NCI-H345 treated with DMSO at 0.1 percent for 48 hours (cell line): ENCODE data around the gene SLC27A3.
A peak's percentile ranks its signal among the peaks of the same experiment; 100 is the strongest.
"Not testable (repeated sequence)": the region's sequence is repeated elsewhere in the genome, so short reads cannot be mapped to it uniquely, and the experiment has no call there.

Source experiments
- DNase-seq: peaks from one replicate; lab custom pipeline; 2025; ENCODE audit not compliant: unreplicated experiment; lab: John Stamatoyannopoulos, UW

SLC27A3 gene

DNA sequence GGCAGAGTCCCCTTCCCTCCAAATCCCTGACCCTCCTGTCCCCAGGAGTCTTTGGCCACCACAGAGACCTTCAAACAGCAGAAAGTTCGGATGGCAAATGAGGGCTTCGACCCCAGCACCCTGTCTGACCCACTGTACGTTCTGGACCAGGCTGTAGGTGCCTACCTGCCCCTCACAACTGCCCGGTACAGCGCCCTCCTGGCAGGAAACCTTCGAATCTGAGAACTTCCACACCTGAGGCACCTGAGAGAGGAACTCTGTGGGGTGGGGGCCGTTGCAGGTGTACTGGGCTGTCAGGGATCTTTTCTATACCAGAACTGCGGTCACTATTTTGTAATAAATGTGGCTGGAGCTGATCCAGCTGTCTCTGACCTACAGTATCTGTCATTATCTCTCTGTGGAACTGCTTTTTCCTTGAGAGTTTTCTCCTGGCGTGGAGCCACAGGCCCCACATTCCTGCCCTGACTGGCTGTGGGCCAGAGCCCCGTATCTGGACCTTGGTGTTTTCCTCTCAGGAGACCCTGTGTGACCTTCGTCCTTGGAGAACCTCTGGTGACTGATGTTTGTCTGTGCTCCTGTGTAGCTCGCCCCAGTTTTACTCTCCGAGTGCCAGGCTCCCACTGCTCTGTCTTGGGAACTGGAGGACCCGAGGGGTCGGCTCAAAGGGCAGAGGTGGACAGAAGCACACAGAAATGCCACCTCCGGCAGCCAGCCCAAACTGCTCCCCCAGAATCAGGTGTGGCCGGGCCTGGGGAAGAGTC is 4.8 kb downstream of the SLC27A3 start:
- no peak for DNase-seq

DNA sequence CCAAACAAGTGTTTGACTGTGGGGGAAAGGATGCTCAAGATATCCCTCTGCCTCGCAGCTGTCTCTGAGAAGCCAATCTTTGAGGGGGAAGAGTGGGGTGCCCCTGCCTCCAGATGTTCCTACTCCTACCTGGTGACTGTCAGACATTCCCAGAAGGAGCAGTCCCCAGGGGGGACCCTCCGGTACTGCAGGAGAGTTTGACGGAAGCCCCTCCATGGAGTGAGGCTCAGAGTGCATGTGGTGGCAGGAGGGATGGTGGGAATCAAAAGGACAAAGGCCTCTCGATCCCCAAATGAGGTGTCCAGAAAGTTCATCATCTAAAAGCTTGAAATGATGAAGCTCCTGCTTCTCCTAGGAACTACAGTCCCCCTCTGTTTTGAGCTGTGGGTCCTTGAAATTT is 5.3 kb downstream of the SLC27A3 start:
- no peak for DNase-seq

DNA sequence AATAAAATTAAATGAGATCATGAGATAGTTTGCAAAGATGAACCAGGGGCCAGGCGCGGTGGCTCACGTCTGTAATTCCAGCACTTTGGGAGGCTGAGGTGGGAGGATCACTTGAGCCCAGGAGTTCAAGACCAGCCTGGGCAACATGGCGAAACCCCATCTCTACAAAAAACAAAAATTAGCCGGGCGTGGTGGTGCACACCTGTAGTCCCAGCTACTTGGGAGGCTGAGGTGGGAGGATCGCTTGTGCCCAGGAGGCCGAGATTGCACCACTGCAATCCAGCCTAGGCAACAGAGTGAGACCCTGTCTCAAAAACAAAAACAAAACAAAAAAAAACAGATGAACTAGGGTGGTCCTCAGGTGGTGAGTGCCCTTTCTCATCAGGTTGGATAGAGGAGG is 7.4 kb downstream of the SLC27A3 start:
- not testable (repeated sequence) for DNase-seq

DNA sequence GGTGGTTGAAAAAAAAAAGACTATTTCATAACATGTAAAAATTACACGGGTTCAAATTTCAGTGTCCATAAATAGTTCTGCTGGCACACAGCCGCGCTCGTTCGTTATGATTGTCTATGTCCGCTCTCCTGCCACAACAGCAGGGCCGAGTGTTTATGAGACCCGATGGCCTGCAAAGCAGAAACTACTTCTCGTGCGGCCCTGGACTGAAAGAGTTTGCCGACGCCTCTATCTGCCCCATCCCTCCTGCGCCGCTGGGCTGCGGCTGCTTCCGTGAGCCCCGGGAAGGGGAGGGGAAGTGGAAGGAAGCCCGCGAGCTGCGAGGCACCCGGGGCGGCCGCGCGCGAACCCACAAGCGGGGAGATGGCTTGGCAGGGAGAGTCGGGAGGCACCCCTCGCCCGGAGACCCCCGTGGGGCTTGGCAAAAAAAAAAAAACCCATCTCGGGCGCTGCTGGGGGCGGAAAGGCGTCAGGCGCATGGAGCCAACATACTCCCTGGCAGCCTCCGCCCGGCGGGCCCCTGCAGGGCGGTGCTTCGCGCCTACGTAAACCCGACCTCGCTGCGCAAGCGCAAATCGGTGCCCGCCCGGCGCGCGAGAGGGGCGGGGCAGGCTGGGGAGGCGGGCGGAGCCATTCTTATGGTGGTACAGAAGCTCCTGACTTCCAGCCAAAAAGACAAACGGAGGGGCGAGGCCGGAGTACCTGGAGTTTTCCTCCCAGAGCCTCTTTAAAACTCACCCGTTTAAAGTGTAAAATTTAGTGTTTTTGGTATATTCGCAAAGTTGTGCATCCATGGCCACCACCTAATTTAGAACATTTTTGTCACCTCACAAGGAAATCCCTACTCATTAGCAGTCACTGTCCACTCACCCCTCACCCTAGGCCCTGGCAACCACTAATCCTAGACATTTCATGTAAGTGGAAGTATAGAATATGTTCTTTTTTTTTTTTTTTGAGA is 8.3 kb downstream of the SLC27A3 start:
- peak; percentile 99 for DNase-seq

DNA sequence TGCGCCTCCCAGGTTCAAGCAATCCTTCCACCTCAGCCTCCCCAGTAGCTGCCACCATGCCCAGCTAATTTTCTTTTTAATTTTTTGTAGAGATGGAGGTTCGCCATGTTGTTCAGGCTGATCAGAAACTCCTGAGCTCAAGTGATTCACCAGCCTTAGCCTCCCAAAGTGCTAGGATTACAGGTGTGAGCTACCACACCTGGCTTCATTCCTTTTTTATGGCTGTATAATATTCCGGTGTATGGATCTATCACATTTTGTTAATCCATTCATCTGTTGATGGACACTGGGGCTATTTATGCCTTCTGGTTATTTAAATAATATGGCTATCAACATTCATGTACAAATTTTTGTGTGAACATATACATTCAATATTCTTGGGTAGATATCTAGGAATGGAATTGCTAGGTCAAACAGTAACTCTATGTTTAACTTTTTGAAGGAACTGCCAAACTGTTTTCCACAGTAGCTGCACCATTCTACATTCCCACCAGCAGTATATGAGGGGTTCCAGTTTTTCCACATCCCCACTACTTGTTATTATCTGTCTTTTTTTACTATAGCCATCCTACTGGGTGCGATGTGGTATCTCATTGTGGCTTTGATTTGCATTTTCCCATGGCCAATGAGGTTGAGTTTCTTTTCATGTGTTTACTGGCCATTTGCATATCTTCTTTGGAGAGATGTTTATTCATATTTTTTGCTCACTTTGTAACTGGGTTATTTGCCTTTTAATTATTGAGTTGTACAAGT is 11.0 kb downstream of the SLC27A3 start:
- DNase-seq, result no peak

DNA sequence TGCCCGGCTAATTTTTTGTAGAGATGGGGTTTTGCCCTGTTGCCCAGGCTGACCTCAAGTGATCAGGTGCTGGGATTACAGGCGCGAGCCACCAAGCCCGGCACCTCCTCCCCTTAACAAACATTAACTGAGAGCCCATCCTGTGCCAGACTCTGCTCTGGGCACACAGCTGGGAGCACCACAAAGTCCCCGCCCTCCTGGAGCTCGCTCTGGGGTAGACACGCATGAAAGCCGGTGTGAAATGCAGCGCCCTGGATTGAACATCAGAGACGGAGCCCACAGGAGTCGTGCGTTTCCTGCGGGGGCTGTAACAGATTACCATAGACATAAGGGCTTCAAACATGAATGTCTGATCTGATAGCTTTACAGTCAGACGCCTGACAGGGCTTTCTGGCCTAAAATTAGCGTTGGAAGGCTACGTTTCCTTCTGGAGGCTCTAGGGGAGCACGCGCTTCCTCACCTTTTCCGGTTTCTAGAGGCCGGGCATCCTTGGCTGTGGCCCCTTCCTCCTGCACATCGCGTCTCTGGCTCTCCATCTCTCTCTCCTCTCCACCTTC is 14.3 kb downstream of the SLC27A3 start:
- DNase-seq, result no peak

DNA sequence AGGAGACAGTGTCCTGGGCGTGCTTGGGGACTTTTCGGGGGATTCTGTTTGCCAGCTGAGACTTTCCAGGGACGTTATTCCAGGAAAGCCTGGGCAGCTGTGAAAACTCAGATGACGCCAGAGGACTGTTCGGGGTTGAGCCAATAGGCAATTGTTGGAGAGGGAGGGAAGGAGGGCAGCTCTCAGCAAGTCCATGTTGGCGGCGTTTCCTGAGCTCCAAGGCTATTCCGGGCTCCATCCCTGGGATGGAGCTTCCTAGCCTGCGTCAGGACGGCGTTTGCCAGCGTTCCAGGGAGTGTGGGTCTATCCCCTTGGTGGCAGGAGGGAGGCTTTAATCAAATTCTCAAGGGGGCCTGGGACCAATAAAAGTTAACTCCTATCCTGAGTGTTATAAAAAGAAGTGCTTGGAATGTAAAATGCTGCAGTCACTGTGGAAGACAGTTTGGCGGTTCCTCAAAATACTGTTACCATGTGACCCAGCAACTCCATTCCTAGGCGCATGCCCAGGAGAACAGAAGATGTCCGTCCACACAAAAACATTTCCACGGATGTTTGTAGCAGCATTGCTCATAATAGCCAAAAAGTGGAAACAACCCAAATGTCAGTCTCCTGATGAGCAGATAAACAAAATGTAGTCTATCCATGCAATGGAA is 15.2 kb downstream of the SLC27A3 start:
- no peak for DNase-seq

DNA sequence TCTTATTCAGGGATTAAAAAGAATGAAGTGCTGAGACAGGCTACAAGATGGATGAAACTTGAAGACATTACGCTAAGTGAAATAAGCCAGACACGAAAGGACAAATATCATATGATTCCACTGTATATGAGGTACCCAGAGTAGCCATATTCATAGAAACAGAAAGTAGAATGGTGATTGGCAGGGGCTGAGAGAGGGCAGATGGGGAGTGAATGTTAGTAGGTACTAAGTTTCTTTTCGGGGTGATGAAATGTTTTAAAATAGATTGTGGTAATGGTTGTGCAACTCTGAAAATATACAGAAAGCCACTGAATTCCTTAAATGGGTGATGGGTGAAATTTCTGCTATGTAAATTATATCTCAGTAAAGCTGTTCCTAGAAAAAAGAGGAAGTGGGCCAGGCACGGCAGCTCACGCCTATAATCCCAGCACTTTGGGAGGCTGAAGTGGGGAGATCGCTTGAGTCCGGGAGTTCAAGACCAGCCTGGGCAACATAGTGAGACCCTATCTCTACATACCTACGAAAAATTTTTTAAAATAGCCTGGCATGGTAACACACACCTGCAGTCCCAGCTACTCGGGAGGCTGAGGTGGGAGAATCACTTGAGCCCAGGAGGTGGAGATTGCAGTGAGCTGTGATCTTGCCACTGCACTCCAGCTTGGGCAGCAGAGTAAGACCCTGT is 15.9 kb downstream of the SLC27A3 start:
- DNase-seq, result no peak

DNA sequence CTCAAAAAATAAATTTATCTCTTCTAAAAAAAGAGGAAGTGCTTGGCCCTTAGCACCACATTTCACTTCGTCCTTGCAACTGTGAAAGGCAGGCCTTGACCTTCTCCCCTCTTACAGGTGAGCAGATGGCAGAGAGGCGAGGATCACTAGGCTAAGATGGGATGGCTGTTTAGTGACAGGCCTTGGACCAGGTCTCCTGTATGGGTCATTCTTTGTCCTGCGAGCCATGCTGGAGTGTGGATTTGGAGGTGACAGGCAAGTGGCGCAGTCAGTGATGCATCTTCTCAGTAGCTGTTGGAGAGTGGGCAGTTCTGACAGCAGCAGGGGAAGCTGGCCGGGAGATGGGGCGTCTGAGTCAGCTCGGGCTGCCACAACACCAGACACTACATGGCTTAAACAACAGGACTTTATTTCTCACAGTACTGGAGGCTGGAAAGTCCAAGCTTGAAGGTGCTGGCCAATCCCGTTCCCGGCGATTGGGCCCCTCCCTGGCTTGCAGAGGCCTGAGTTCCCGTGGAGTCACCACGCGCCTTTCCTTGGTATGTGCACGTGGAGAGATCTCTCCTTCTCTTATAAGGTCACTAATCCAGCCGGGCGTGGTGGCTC is 16.5 kb downstream of the SLC27A3 start:
- no peak for DNase-seq

DNA sequence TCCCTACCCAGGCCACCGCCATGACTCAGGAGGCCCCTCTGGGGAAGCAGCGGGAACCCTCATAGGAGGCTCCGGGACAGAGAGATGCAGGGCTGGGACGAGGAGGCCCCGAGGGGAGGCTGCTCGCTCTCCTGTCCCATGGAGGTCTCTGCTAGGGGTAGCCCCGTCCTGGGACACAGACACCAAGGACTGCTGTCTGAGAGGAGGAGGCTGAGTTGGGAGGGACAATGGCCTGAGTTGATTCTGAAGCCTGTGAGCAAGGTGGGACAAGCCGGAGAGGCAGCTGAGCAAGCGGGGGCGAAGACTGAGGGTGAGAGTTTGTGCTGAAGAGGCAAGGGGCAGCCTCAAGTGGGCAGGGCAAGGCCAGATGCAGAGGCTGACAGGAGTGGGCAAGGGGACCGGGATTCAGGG is 17.4 kb downstream of the SLC27A3 start:
- DNase-seq, result no peak

DNA sequence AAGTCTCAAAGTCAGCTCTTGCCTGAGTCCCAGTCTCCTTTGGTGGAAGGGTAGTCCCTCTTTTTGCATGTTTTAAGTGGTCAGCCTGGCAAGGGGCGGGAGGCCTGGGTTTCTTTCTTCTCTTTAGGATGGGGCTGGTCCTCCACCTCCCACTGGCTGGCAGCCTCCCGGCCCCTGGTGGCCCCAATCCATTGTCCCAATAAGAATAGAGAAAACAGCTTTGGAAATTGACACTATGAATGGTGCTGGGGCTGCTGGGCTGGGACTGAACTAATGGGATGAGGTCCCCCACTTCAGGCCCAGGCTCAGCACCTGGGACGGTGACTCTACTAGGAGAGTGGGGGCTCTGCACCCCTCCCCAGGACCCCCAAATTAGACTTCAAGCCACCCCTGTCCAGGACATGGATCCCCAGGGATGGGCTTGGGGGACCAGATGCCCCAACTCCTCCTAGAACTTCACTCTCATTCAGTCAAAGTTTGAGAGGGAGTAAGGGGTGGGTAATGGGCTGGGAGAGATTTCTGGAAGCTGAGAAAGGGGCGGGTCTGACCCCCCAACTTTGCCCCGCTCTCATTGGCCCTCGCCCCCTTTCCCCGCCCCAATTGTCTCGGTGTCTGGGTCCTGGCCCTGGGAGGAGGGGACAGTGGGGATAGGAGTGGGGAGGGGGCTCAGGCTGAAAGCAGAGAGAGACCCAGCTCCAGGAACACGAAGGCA is 18.2 kb downstream of the SLC27A3 start:
- no peak for DNase-seq

DNA sequence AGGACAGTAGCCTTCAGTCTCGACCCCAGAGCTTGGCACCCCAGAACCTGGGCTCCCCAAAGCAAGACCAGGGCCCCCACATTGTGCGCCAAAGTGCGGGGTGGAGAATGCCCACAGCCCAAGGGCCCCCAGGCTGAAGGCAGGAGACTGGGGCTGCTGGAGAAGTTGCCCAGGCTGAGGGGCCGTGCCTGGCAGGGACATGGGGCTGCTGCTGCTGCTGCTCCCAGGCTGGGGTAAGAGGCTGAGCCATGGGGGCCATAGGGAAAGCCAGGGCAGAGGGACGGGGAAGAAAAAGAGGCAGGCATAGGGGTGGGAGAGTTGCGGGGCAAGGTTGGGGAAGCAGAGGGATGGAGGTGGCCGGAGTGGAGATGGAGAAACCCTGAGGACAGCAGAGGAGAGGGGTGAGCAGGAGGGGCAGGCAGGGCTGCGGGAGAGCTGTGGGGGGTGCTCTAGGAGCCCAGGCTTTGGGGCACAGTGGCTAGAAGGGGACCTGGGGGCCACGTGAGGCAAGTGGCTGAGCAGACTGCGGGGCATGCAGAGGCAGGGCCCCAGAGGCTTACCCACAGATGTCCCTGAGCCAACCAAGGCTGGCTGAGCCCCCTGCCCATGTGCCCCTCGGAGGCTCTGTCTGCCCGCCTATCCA is 18.9 kb downstream of the SLC27A3 start:
- no peak for DNase-seq

DNA sequence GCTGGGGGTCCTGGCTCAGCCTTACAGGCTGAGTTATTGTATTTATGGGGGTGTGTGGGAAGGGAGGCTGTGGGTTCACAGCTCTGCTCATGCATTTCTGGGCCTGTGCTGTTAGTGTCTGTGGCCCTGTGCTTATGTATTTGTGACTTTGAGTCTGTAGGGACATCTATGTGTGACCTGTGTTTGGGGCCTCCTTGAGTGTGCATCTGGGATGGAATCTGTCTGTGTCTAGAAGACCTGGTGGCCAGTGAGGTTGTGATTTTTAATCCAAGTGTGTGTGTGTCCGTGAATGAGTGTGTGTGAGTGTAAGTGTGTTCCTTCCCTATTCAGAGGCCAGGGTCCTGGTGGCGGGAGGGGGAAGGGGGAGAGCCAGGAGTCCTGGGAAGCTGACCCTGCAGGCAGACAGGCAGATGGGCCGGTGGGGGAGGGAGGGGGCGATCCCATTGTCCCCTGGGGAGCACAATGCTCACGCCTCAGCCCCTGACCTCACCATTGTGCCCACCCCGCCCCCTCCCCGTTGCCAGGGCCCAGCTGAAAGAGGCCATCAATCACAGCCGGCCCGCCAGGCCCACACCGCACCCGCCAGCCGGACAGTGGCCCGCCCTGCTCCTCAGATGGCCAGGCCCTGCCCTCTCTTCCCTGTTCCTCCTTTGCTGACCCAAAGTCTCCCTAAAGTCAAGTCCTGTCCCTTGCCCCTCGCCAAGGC is 19.6 kb downstream of the SLC27A3 start:
- DNase-seq, result no peak

DNA sequence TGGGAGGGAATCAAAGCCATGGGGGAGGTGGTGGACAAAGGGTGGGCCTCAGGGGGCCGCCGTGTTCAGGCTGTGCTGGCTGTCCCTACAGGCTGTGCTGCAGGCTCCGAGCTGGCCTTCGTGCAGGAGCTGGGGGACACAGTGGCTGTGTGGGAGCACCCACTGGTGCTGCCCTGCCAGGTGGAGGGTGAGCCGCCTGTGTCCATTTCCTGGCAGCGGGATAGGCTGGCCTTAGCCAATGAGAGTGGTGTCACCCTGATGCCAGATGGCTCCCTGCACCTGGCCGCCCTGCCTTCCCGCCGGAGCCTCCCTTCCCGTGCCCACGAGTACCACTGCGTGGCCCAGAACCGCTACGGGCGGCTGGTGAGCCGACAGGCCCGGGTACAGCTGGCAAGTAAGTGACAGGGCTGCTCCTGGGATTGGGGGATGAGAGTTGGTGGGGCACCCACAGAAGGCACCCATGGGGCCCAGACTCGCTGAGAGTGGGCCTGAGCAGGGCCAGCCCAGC is 20.2 kb downstream of the SLC27A3 start:
- no peak for DNase-seq

DNA sequence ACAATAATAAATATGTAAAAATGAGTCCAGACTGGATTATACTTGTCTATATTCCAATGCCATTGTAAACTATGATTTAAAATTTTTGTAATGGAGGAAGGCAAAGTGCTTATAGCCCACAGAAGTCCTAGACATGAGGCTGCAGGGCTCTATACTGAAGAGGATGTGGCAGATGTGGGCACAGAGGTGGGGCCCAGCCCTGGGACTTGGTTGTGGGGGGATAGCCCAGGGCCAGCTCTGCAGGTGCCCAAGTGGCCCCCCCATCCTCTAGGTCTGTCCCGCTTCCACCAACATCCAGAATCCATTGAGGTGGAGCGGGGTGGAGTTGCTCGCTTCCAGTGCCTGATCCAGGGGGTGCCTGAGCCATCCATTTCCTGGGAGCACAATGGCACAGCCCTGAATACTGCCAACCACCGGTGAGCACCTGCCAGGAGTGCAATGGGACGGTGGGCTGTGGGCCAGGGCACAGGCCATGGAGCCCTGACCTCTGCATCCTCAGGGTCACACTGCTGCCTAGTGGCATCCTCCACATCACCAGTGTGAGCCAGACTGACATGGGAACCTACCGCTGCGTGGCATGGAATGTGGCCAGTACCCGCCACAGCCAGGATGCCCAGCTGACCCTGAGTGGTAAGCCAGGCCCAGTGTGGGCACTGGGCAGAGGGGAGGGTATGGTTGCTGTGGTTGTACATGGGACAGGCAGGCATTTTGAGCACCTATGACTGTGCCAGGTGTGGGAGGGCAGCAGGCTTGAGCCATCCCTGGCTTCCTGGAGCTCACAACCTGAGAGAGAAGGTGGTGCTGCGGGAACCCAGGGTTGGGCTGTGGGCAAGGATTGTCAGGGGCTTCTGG is 21.0 kb downstream of the SLC27A3 start:
- no peak for DNase-seq

DNA sequence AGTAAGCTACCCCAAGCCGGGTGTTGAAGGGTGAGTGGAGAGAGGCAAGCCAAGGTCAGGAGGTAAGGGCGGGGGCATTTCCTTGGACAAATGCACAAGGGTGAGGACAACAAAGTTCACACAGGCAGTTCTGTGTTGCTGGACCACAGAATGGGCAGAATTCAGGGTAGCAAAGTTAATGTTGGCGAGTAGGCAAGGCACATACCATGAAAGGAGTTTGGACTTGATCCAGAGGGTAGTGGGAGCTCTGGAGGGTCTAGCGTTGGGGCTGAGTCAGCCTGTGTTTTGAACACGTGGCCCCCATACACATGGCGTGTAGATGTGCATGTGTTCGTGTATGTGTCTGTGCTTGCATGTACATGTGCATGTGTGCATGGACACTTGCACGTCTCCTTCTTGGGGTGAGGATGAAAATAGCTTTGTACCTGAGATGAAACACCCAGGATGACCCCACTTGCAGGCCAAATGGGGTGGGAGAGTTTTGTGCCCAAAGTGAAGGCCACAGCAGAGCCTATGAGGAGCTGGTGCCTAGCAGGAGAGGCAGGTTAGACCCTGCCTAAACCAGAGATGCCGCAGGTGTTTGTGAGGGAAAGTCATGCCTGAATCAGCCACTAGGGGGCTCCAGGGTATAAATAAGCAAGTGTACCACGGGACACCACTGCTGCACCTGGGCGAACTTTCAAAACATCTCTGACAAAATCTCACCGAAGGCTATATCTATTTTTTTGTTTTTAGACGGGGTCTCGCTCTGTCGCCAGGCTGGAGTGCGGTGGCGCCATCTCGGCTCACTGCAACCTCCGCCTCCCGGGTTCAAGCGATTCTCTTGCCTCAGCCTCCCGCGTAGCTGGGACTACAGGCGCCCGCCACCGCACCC is 21.8 kb downstream of the SLC27A3 start:
- peak; percentile 87 for DNase-seq
